ENCODE data around the gene OGDHL.
"Not testable (repeated sequence)": the region's sequence is repeated elsewhere in the genome, so short reads cannot be mapped to it uniquely, and the experiment has no call there.

The OGDHL gene

DNA sequence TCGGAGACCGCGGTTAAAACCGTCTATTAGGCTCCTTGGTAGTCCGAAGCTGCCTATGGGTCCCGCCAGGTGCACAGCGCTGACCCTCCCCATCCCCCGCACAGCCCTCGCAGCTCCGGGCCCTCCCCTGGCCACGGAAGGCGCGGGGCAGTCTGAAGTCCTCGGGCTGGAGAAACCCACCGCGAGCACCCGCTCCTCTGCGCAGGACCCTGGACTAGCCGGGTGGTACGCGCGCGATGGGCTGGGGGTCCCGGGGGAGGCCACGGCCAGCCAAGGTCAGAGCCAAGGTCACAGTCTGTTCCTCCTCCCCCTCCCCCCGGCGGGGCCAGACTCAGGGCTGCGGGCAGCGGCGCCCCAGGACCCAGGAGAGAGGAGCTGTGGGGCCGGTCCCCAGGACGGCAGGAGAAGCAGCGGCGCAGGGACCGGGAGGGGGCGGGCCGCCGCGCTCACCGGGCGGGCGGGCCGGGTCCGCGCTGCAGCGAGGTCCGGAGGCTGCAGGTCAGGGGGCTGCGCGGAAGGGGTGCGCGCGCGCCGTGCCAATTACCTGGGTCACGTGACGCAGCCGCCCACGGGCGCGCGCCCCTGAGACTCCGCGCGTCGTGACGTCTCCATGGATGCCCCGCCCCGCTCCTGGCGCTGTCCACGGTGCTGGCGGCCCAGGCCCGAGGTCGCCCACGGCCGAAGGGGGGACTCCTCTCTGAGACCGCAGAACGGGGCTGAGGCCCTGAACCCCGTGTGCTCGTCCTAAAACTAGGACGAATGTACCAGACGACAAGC lies at the start of gene OGDHL:
Gene OGDHL, minus strand, starts transcription at position 535 of the 777 bp plus-strand sequence. CDS start 3,731 bp downstream, outside the sequence.
- no peak for DNase-seq

DNA sequence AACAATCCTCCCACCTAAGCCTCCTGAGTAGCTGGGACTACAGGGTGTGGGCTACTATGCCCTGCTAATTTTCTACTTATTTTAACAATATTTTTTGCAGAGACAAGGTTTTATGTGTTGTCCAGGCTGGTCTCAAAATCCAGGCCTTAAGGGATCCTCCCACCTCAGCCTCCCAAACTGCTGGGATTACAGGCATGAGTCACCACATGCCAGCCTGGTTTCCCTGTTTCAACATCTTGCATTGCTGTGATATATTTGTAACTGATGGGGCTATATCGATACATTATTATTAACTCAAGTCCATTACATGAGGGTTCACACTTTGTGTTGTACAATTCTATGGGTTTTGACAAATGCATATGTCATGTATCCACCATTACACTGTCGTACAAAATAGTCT lies 41.9 kb upstream of the OGDHL start:
- DNase-seq, result no peak

- no peak for DNase-seq
These were observed 36.2 kb upstream of the OGDHL start for GRCh38 chr10:49798275-49798674.

GRCh38 chr10:49791100-49791499 lies 29.0 kb upstream of the OGDHL start:
- no peak for DNase-seq

DNA sequence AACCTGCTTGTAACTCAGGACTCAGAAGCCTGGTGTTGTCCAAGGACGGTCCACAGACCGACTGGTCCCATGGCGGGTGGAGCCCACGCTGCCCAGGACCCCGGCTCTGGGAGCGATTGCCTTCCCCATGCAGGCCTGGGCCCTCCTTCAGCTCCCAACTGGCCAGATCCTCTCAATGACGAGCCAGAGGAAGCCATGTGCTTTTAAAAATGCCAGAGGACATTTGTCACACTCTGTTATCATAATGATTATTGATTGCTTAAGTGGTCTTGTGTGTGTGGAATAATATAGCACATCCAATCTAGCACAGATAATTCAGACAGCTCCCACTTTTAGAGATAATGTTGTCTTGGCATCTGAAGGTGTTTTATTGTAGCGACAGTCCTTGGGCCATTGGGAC lies 22.6 kb upstream of the OGDHL start:
- DNase-seq, result no peak

GRCh38 chr10:49783645-49784044 lies 21.5 kb upstream of the OGDHL start:
- no peak for DNase-seq

DNA sequence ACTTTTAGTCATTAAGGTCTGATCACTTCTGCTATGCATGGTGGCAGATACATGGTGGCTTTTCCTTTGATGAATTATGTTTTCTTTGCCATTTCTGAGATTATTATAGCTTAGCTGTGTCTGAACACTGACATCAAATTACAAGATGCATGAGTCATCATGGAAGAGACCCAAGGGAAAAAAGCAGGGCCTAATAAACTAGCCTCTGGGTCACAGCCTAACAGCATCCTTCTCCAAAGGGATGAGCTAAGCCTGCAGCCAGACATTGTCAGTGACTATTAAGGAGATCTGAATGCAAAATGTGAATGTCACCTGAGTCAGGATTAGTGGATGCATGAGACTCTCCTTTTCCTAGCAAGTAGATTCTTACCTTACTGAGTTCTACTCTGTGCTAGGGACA lies 19.1 kb upstream of the OGDHL start:
- DNase-seq, result no peak

- no peak for DNase-seq
These were observed 16.1 kb upstream of the OGDHL start for GRCh38 chr10:49778197-49778596.

DNA sequence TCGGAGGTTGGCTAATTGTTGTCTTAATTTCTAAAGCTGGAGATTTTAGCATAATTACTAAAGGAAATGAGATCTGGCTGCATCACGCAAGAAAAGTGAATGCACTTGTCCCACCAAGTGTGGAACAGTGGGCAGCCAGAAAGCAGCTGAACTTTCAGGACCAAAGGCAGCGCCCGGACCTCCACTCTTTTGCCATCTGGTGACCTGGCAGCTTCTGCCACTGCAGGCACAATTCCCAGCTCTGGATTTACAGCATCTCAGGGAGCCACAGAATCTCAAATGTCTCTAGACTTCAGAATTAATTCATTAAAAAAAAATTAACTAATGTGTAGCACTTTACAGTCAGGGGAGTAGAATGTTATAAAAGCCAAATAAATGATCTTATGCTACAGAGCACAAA lies 14.7 kb upstream of the OGDHL start:
- DNase-seq, result no peak

DNA sequence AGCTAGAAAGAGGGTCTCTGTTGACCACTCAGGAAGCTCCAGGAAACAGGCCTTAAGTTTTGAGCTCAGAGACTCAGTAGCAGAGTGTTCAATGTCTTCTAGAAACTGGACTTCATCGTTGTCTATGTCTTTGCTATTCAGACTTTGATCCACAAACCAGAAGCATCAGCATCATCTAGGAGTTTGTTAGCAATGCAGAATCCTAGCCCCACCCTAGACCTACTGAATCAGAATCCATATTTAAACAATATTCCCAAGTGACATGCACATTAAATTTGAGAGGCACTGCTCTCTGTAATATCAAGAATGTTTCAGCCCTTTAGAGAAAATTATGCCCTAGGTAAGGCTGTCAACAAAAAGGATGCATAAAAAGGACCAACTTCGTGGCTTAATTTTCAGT lies 12.9 kb upstream of the OGDHL start:
- no peak for DNase-seq

- DNase-seq, result not testable (repeated sequence)
These were observed 10.8 kb upstream of the OGDHL start for GRCh38 chr10:49772944-49773343.

DNA sequence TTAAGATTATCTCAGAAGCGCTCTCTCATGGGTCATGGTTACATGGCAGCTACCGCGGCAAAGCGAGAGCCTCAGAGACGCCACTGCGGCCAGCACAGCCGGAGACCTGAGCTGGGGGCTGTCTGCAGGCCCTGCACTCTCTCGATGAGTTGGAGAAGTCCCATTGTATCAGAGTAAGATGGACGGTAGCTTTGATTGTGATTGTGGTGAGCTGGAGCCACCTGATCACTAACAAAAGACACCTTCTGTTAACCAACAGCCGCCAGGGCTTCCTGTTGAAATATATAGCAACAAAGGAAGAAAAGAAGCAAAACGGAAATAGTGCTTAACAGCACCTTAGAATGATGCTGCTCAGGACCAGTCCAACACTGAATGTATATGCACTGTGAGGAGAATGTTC lies 8.9 kb upstream of the OGDHL start:
- DNase-seq, result not testable (repeated sequence)

GRCh38 chr10:49769692-49770091 lies 7.6 kb upstream of the OGDHL start:
- DNase-seq, result no peak

GRCh38 chr10:49768731-49769130 lies 6.6 kb upstream of the OGDHL start:
- DNase-seq, result no peak

- DNase-seq, result no peak
These were observed 6.2 kb upstream of the OGDHL start for GRCh38 chr10:49768329-49768728.

- no peak for DNase-seq
These were observed 5.6 kb upstream of the OGDHL start for GRCh38 chr10:49767752-49768151.

GRCh38 chr10:49766484-49766883 lies 4.4 kb upstream of the OGDHL start:
- DNase-seq, result no peak

DNA sequence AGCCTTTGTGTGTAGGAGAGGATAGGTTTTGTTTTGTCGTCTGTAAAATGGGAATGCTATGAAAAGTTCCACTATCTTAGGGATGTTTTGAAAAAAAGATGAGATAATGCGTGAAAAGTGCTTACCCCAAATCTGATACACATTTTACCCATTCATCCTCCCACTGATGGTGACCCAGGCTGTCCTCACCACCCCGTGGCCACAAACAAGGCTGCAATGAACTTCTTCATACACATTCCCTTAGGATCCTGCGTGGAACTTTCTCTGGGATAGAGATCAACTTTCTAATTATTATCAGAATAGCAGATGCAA lies 399 bp upstream of the OGDHL start:
- DNase-seq, result no peak

DNA sequence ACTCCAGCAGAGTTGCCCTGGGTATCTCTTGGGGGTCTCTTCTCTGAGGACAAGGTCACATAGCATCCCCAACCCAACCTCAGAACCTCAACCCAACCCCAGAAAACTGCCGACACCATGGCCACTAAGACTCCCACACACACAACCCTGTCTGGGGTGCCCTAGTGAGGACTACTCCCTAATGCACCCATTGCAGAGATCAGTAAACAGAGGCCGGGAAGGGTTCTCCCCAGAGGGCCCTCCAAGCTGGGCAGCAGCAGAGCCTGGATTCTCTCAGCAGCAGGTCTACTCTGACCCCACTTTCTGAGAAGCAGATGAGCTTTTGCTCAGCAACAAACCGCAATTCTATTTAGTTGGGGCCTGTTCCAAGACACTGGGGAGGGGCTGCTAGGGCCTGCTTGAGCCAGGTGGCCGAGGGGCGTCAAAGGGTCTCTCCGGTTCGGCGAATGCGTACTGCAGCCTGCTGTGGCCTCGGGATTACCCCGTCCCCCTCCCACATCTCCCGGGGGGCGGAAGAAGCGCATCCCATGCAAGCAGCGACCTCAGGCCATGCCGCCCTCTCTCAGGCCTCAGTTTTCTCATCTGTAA lies 828 bp downstream of the OGDHL start:
- no peak for DNase-seq

- DNase-seq, result no peak
These were observed 1.3 kb downstream of the OGDHL start for GRCh38 chr10:49760789-49761188.

DNA sequence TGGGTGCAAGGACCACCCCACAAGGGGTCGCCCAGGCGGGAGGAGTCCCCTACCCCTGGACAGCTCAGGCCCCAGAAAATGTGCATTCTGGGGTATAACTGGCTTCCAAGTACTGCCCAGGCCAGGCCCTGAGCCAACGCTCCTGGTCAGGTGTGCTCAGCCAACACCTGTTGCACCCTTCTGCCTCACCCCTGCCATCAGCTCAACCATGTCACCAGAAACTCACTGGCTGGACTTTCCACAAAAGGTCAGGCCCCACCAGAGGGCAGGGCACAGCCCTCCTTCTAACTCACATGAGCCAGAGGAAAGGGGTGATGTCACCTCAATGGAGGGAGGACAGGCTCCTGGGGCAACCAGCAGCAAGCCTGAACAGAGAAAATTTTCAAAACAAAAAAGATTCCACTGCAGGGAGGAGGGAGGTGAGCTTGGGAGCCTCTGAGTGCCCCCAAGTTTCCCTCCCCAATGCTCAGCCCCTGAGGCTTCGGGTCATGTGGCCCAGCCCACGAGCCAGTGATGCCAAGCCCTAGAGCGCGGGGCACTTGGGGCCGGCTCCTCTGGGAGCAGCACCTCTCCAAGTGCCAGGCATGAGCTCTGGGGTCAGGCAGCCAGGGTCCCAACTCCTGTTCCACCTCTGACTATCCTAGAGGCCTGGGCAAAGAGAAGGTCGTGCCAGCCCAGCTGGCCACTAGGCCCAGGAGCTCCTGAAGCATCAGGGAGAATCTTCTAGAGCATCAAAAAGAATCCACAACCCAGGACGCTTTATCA lies 2.2 kb downstream of the OGDHL start:
- DNase-seq, result no peak

DNA sequence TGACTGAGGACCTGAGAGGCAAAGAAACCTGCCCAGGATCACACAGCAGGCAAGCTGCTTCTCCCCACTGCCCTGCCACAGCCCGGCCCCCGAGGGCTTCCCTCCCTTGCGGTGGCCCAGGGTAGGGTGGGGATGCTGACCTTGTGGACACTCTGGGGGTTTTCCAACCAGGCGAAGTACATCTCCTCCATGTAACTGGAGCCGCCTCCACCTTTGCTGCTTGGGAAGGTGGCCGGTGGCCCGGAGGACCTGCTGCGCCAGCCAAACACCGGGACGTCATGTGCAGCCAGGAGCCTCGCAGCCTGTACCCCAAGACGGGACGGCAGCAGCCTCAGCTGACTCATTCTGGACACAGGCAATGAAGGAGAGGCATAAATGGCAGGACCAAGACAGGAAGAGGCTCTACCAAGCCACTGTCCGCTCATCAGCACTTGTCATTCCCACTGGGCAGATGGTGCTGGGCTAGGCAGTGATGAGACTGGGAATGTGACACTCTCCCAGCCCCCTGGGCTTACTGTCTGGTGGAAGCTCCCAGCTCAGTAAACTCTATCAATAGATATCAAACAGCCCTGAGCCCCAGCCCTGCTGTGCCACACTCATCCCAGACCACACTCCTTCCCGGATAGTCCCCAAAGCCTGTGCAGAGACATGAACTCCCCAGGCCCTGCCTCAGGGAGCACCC lies 3.7 kb downstream of the OGDHL start:
- DNase-seq, result no peak

GRCh38 chr10:49756641-49757040 lies 5.5 kb downstream of the OGDHL start:
- no peak for DNase-seq

DNA sequence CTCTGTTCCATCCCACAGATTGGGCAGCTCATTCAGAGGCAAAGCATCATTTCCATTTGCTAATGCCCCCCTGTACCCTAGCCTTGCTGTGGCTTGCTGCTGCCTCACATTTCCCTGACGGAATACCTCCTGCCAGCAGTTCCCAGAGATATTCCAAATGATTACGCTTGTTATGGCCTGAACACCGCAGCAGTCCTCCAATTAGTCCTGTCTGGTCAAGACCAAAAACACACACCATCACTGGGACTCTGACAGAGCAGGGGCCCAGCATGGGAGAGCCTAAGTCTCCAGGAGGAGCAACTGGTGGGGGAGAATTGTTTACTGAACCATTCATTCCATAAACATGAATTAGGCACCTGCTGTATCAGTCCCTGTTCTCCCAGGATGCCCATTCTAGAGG lies 6.1 kb downstream of the OGDHL start:
- DNase-seq, result no peak
